ENCODE measurements around the gene COX6A2.

Gene COX6A2

GRCh38 chr16:31411024-31411844 lies 16.9 kb downstream of the COX6A2 start:
- in situ Hi-C loops (cut with HindIII; ENCODE audit: low sequenced_read_pairs): no loop called here
- DNase-seq (ENCODE audit: low read depth, low spot score): no peak
- no peak overlapping the region for H3K4me3 ChIP-seq (ENCODE audit: low read depth, low read length)
- no peak for TF ChIP-seq CTCF (IDR thresholded peaks at IDR 0.05; ENCODE audit: low read depth, low read length)

GRCh38 chr16:31410082-31410481 lies 18.1 kb downstream of the COX6A2 start:
- no peak for TF ChIP-seq CTCF (IDR thresholded peaks at IDR 0.05; ENCODE audit: low read depth, low read length)
- in situ Hi-C loops (cut with HindIII; ENCODE audit: low sequenced_read_pairs): no loop called here
- no peak overlapping the region for H3K4me3 ChIP-seq (ENCODE audit: low read depth, low read length)
- DNase-seq (ENCODE audit: low read depth, low spot score): no peak

GRCh38 chr16:31409433-31409832 lies 18.7 kb downstream of the COX6A2 start:
- no peak for TF ChIP-seq CTCF (IDR thresholded peaks at IDR 0.05; ENCODE audit: low read depth, low read length)
- in situ Hi-C loops (cut with HindIII; ENCODE audit: low sequenced_read_pairs): no loop called here
- no peak for DNase-seq (ENCODE audit: low read depth, low spot score)
- H3K4me3 ChIP-seq (ENCODE audit: low read depth, low read length): no peak overlapping the region

GRCh38 chr16:31407406-31407805 lies 20.8 kb downstream of the COX6A2 start:
- TF ChIP-seq CTCF (IDR thresholded peaks at IDR 0.05; ENCODE audit: low read depth, low read length): no peak
- no peak for DNase-seq (ENCODE audit: low read depth, low spot score)
- in situ Hi-C loops (cut with HindIII; ENCODE audit: low sequenced_read_pairs): no loop called here
- no peak overlapping the region for H3K4me3 ChIP-seq (ENCODE audit: low read depth, low read length)

- no peak for DNase-seq (ENCODE audit: low read depth, low spot score)
- in situ Hi-C loops (cut with HindIII; ENCODE audit: low sequenced_read_pairs): no loop called here
- no peak for TF ChIP-seq CTCF (IDR thresholded peaks at IDR 0.05; ENCODE audit: low read depth, low read length)
- H3K4me3 ChIP-seq (ENCODE audit: low read depth, low read length): no peak overlapping the region
Measured at GRCh38 chr16:31404353-31405064, 23.7 kb downstream of the COX6A2 start.

- TF ChIP-seq CTCF (IDR thresholded peaks at IDR 0.05; ENCODE audit: low read depth, low read length): no peak
- in situ Hi-C loops (cut with HindIII; ENCODE audit: low sequenced_read_pairs): no loop called here
- no peak for DNase-seq (ENCODE audit: low read depth, low spot score)
- no peak overlapping the region for H3K4me3 ChIP-seq (ENCODE audit: low read depth, low read length)
Measured at GRCh38 chr16:31403590-31404352, 24.4 kb downstream of the COX6A2 start.

Measured in astrocyte of the spinal cord (primary cell).